HEK293T (cell line): ENCODE data around the gene EMC10.

Source experiments
- ARNT ChIP-seq: fragments of 450-650 bp; IDR thresholded peaks from 2 replicates; pipeline ENCODE4 v1.6.1; 2017; ENCODE audit warnings: mild to moderate bottlenecking
- BHLHE40 ChIP-seq: fragments of 450-650 bp; IDR thresholded peaks from 2 replicates; pipeline ENCODE4 v1.6.1; 2016; ENCODE audit warnings: mild to moderate bottlenecking, moderate library complexity, borderline replicate concordance
- FOXK2 ChIP-seq: fragments of 450-650 bp; IDR thresholded peaks from 2 replicates; pipeline ENCODE4 v1.6.1; 2016; ENCODE audit warnings: mild to moderate bottlenecking
- HDGF ChIP-seq: fragments of 450-650 bp; IDR thresholded peaks from 2 replicates; pipeline ENCODE4 v1.6.1; 2017; ENCODE audit warnings: antibody characterized with exemption, borderline replicate concordance
- SP1 ChIP-seq: fragments of 450-650 bp; IDR thresholded peaks from 2 replicates; pipeline ENCODE4 v1.6.1; 2017
- TARDBP ChIP-seq: fragments of 450-650 bp; IDR thresholded peaks from 2 replicates; pipeline ENCODE4 v1.6.1; 2016

- no peak for TF ChIP-seq SP1
- TF ChIP-seq BHLHE40 = no peak
- TF ChIP-seq TARDBP = no peak
- TF ChIP-seq ARNT = no peak
- TF ChIP-seq HDGF = no peak
- TF ChIP-seq FOXK2 = no peak
These were observed 31.1 kb downstream of the EMC10 start for GRCh38 chr19:50507376-50507775.
